ENCODE data around the gene UBE2S.
A peak's percentile ranks its signal among the peaks of the same experiment; 100 is the strongest.

The UBE2S gene

DNA sequence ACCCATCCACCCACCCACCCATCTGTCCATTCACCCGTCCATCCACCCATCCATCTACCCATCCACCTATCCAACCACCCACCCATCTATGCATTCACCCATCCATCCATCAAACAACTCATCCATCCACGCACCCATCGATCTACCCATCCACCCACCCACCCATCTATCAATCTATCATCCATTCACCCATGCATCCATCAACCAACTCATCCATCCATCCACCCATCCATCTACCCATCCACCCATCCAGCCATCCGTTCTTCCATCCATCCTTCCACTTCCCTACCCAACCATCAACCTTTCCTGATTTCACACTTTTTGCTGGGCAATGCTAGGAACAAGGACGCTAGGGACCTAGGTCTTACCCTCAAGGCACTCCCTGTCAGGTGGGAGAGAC, 25.6 kb downstream of the UBE2S start:
- DNase-seq = no peak

DNA sequence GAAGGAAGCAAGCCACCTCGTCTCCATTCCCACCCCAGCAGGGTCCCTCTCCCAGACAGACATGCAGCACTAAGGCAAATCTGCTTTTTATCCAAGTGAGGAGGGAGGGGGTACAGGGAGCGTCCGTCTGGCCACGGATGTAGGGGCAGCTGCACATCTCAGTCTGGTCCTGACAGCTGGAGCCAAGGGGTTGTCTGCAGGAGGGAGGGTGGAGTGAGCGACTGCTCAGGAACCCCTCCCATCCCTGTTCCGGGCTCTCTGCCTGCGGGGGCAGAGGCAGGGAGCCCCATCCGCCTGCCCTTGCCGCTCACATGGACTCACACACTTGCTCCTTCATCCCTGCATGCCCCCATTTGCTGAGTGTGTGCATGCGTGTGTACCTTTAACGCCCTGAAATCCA, 28.4 kb downstream of the UBE2S start:
- DNase-seq = no peak

DNA sequence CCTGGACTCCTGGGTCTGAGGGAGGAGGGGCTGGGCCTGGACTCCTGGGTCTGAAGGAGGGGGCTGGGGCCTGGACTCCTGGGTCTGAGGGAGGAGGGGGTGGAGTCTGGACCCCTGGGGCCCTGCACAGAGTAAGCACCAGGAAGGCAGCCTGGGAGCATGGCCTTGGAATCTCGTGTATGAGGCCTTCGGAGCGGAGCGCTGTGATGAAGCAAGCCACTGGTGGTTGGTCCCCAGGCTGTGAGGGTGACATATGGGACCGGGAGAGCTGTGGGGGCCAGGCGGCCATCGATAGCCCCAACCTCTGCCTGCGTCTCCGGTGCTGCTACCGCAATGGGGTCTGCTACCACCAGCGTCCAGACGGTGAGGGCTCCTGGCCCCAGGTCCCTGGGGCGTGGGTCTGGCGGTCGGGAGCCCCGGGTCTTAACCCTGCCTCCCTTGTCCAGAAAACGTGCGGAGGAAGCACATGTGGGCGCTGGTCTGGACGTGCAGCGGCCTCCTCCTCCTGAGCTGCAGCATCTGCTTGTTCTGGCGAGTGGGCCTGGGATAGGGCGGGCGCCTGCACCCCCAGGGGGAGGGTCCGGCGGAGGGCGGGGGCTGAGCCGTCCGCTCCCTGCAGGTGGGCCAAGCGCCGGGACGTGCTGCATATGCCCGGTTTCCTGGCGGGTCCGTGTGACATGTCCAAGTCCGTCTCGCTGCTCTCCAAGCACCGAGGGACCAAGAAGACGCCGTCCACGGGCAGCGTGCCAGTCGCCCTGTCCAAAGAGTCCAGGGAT, 30.0 kb downstream of the UBE2S start:
- no peak for DNase-seq

DNA sequence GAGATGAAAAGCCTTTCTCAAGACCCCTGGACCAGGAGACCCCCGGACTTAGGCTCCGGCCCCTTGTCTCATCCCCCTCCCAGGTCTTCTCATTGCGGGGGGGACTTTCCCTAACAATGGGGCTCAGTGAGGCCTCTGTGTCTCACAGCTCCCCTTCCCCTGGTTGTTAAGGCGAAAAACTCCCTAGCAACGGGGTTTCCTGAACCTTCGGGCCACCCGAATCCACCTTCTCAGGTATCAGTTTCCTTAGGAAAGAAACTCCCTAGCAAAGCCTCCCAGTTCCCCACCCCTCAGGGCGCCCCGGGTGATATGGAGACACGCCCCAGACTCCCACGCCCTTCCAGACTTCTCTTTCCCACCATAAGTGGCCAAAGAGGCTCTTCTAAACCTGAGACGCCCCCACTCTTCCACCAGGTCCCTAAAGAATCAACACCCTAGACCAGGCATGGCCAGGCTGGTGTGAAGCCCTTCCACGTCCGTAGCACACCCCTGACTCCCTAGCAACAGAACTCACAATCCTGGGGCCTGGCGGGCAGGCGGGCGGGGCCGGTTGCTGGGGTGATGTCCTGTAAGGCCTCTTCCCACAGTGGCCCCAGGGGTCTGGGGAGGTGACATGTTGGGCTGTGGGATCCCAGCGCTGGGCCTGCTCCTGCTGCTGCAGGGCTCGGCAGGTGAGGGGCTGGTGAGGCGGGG, 31.2 kb downstream of the UBE2S start, which contains the start of gene TMEM190:
TMEM190 (plus strand) TSS at position 586 of the 693 bp plus-strand sequence; CDS start at position 614, 28 bp downstream.
- no peak for DNase-seq

DNA sequence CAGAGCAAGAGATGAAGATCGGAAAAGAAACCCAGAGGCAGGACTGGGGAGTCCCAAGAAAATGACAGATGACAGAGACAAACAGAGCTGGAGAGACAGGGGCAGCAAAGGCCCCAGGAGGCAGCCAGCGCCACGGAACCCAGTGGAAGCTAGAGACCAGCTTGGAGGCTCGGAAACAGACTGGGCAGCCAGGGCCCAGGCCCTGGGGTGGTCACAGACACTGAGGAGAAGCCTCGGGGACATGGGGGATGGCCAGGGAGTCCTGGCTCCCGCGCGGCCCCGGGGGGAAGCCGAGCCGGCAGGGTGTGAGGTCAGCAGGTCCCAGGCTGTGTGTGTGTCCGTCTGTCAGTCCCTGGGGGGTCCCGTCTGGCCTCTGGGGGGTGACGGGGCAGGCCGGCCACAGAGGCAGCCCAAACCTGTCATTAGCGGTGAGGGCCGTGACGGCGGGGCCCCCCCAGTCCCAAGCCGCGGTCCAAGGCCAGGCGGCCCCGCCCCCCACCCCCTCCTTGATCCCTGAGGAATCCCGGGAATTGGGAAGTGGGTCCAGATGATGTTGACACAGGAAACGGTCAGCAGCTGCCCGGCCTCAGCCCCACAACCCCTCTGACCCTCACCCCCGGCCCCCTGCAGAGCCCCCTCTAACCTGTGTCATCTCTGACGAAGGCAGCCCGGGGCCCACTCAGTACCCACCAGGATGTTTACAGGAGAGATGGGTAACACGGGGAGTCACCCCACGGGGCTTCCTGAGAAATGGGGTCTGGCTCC, 33.4 kb downstream of the UBE2S start:
- no peak for DNase-seq

DNA sequence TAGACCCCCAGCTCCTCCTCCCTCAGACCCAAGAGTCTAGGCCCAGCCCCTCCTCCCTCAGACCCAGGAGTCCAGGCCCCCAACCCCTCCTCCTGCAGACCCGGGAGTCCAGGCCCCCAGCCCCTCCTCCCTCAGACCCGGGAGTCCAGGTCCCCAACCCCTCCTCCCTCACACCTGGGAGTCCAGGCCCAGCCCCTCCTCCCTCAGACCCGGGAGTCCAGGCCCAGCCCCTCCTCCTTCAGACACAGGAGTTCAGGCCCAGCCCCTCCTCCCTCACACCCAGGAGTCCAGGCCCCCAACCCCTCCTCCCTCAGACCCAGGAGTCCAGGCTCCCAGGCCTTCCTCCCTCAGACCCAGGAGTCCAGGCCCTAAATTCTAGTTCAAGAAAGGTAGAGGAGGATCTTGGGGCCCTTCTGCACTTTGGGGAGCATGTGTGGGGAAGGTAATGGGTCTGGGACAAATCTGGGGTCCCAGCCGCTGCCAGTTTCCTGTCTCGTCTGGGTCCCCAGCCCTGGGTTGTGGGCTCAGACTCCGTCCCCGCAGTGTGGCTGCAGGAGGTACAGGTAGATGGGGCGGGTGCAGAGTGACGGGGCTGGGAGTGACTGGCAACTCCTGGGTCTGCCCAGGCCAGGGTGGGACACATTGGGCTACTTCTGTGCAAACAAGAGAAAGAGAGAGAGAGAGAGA, 34.1 kb downstream of the UBE2S start:
- DNase-seq = no peak

DNA sequence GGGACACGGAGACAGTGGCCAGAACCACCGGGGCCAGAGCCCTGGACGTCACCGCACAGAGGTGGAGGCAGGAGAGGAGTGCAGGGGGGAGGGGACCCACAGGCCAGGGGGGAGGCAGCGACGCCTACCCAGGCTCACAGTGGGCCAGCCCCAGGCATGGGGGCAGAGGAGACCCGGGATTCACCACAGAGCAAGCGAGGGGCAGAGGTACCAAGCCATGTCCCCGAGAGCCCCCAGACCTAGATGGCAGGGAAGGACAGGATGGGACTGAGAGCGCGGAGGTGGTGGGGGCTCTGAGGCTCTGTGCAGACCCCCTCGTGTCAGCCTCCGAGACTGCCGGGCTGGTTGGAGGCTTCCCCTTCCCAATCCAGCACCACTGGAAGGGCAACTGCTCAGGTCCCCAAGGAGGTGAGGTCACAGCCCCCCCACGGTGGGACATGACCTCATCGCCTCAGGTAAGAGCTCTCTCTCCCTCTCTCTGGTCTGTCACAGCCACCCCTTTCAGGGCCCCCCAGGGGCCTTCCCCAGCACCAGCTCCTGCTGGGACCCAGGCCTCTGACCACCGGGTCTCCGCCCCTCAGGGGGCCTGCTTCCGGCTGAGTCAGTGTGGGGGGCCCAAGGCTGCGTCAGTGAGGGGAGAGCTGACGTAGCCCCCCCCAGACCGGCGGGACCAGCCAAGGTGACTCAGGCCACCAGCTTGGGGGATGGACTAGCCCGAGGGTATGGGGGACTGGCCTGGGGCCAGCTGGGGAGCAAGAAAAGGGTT, 35.1 kb downstream of the UBE2S start:
- no peak for DNase-seq

DNA sequence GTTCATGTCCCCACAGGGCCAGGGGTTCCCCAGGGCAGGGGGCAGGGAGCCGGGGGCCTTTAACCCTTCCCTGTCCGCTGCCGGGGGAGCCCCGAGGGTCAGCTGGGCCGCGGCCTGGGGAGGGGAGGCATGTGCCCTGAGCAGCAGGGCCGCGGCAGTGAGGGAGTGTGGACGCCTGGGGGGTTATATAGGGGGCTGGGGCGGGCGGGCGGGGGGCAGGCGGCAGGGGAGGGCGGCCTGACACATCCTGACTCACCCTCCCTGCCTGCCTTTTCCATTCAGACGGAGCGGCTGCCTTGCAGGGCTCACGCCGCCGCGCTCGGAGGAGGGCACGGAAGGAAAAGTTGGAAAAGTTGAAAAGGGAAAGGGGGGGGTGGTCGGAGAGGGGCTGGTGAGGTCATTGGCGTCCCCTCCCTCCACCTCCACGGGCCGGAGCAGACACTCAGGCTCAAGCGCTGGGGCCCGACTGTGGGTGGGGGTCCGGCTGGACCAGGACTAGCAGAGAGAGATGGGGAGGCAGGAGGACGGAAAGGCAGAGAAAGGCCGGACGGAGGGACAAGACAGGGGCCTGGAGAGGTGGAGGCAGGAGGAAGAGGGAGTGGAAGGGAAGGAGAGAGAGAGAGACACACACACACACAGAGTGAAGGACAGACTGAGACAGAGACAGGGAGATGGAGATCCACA, 37.1 kb downstream of the UBE2S start, which contains the start of gene IL11:
IL11 (minus strand) TSS at position 159 of the 684 bp plus-strand sequence; CDS start at position 6, 153 bp downstream.
- no peak for DNase-seq

DNA sequence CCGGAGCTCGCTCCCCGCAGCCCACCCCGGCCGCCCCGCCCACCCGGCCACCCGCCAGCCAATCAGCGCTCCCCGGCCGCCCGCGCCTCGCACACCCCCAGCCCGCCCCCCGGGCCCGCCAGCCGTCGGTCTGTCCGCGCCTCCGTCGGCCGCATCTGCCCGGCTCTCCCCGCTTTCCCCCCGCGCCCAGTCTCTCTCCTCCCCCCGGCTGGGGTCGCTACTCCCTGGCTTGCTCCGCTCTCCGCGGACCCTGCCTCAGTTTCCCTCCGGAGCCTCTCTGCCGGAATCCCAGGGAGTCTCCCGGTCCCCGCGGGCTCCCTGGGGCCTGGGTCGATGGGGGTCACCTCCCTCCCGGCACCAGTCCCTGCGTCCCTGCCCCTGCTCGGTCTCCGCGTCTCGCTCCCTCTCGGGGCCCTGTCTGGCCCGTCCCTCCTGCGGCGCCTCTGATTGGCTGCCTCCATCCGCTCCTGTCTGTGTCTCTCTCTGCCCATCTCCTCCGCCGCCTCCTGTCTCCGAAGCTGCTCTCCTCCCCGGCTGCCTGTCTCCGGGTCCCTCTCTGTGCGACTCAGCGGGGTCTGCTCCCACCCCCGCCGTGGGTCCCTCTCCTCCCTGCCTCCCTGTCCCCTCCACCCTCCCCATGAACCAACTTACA, 37.8 kb downstream of the UBE2S start:
- peak in 1 of 2 experiments; percentile 41 for DNase-seq

DNA sequence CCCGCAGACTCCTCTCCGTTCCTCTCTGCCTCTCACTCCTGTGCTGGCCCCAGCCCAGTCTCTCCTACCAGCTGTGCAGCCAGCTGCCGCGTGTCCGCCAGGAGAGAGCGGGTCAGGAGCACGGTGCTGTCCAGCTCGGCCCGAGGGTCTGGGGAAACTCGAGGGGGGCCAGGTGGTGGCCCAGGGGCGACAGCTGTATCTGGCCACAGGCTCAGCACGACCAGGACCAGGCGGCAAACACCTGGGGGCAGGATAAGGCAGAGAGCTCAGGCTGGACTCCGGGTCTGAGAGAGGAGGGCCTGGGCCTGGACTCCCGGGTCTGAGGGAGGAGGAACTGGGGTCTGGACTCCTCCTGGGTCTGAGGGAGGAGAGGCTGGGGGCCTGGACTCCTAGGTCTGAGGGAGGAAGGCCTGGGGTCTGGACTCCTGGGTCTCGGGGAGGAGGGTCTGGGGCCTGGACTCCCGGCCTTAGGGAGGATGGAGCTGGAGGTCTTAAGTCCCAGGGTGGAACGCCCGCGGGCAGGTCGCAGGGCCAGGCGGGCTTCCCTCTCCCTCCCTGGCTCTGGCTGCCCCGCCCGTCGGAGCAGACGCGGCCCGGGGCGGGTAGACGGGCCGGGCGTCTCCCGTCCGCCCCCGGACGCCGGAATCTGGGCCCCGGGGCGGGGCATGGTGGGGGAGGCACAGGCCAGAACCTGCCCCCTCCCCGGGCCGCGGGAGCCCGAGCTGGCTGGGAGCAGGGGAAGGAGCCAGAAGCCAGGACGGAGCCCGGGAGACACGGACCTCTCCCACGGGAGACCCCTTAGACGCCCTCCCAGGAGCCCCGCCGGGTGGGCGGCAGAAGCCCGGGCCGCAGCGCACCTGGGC, 38.7 kb downstream of the UBE2S start:
- no peak for DNase-seq

DNA sequence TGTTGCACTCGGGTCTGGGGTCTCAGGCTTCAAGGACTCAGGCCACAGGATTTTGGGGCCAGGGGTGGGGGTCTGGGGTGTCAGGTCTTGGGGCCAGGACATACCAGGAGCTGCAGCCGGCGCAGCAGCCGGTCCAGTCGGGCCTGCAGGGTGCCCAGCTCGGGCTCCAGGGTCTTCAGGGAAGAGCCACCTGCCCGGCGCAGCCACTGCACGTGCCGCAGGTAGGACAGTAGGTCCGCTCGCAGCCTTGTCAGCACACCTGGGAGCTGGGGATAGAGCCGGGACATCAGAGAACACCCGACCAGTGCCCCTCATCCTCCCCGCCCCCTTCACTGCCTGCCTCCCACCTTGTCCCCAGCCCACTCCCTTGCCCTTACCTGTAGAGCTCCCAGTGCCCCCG, 39.5 kb downstream of the UBE2S start:
- no peak for DNase-seq

DNA sequence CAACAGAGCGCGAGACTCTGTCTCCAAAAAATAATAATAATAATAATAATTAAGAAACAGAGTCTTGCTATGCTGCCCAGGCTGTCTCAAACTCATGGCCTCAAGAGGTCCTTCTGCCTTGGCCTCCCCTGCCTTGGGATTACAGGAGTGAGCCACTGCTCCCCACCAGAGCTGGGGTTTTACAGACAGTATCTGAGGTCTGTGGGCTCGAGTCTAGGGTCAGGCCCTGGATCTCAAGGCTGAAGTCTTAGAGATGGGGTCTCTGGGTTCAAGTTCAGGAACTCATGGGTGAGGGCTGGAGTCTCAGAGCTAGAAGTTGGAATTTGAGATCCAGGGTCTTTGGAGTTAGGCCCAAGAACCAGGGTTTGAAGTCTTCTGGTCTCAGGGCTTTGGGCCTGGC, 40.8 kb downstream of the UBE2S start:
- DNase-seq = no peak

DNA sequence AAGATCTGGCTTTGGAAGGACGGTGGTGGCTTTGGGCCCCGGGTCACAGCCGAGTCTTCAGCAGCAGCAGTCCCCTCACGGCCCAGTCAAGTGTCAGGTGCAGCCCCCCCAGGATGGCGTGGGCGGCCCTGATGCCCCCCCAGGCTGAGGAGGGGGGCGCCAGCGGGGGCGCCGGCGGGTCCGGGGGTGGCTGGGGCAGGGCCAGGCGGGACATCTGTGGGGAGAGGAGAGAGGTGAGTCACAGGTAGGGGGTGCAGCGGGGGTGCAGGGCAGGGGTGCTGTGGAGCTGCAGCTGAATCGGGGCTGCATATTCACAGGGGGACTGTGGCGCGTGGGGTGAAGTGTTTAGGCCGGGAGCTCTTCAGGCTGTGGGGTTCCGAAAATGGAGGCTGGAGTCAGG, 41.6 kb downstream of the UBE2S start:
- DNase-seq = no peak

DNA sequence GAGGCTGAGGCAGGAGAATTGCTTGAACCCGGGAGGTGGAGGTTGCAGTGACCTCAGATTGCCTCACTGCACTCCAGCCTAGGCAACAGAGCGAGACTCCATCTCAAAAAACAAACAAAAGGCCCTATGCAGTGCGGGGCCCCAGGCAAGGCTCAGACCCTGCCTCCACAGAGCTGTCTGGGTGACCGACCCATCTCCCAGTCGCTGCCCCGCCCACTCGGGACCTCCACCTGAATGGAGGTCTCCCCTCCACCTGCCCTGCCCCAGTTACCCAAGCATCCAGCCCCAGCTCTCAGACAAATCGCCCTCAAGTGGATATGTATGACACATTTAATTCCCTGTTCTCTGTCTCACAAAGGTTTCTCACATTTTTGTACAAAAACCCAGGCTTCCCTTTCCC, 42.3 kb downstream of the UBE2S start:
- DNase-seq = no peak

DNA sequence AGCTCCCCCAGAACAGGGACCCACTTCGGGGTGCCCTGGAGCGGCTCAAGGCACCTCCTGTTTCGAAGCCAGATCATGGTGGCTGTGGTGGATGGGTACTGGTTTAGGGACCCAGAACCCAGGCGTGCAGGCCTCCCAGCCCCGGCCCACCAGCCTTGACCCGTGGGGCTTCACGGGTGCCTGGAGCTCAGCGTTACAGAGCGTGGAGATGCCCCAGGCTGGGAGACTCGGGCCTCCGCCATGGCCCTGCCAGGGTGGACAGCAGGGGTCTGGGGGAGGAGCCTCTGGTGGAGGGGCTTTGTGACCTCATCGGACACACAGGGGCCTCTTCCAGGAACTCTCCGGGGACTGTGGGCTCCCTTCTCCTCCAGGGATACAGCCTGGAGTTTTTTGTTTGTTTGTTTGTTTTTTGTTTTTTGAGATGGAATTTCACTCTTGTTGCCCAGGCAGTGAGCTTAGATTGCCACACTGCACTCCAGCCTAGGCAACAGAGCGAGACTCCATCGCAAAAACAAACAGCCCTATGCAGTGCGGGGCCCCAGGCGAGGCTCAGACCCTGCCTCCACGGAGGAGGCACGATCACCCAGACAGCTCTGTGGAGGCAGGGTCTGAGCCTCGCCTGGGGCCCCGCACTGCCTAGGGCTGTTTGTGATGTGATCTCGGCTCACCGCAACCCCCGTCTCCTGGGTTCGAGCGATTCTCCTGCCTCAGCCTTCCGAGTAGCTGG, 44.4 kb downstream of the UBE2S start, which contains the start of gene GARIN5B:
GARIN5B (minus strand) TSS at position 271 of the 727 bp plus-strand sequence; CDS start at position 77, 194 bp downstream.
- no peak for DNase-seq

DNA sequence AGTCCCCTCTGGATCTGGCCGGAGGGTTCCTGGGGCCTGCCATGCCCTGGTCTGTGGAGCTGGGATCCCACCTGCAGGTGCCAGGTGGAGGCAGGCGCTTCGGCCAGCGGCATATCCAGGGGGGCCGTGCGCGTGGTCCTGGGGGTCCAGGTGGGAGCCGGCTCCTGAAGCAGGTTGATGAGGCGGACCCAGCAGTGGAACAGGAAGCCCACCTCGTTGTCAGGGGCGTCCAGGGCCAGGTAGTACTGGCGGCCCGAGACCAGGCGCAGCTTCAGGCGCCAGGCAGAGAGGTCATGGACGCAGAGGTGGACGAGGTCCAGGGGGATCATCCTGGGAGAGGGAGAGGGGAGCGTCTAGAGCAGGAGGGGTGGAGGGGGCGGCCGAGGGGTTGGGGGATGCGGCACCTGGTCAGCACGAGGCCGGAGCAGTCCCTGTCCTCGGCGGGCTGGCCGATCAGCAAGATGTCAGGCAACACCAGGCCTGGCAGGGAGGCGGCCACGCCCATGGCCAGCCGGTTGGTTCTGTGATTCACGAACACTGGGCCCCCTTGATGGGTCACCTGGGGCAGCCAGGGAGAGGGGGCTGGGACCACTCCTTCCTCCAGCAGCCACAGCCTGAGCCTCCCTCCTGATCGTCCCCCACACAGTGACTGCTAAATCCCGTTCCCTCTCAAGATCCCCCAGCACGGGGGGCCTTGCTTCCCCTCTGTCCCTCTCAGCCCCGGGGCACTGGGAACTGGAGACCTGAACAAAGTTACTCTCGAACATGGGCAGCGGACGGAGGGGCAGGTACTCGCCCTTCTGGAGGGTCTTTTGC, 45.2 kb downstream of the UBE2S start:
- DNase-seq = no peak

DNA sequence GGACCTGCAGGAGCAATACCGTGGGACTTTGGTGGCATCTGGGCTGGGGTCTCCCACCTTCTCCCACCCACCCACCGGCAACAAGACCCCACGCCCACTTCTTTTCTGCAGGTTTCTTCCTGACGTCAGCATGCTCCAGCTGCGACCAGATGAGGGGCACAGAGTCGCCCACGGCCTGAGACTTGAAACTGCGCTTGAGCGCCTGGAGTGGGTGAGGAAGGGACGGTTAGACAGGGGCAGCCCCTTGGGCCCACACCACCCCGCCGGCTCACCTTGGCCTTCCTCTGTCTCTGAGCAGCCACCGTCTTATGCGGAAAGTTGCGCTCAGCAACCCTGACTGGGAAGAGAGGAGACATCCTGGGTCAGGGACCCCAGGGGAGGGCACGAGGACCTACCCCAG, 46.7 kb downstream of the UBE2S start:
- DNase-seq = no peak

Data from NCI-H1930 (cell line).